DOHH2 (cell line): Measurements from ENCODE around the gene HIVEP3.

Experiments used
- H3F3A ChIP-seq: fragments of 200-600 bp; sonication (generic), shearing (Covaris generic); 2 replicates; pipeline ENCODE4 v1.6.0; 2016; ENCODE audit warnings: antibody characterized with exemption, mild to moderate bottlenecking; ENCODE audit not compliant: control insufficient read depth, insufficient read depth
- H3K27ac ChIP-seq: fragments of 200-600 bp; sonication (generic); 2 replicates; pipeline ENCODE4 v1.5.1; 2014; ENCODE audit warnings: low read depth, mild to moderate bottlenecking, low read length, moderate library complexity
- H3K27me3 ChIP-seq: fragments of 200-600 bp; sonication (generic); 2 replicates; pipeline ENCODE4 v1.6.1; 2014; ENCODE audit warnings: mild to moderate bottlenecking, low read length, mixed read lengths; ENCODE audit not compliant: control insufficient read depth
- H3K36me3 ChIP-seq: fragments of 200-600 bp; sonication (generic); 2 replicates; pipeline ENCODE4 v1.6.1; 2014; ENCODE audit warnings: mild to moderate bottlenecking, low read length, moderate library complexity, mixed read lengths; ENCODE audit not compliant: control insufficient read depth
- H3K4me1 ChIP-seq: fragments of 200-600 bp; sonication (generic); 2 replicates; pipeline ENCODE4 v1.6.1; 2014; ENCODE audit warnings: mild to moderate bottlenecking, low read length, mixed read lengths; ENCODE audit not compliant: control insufficient read depth
- H3K4me2 ChIP-seq: fragments of 200-600 bp; sonication (generic); 2 replicates; pipeline ENCODE4 v1.6.0; 2014; ENCODE audit warnings: mild to moderate bottlenecking, low read length, moderate library complexity
- H3K4me3 ChIP-seq: fragments of 200-600 bp; sonication (generic); 2 replicates; pipeline ENCODE4 v1.5.1; 2014; ENCODE audit warnings: mild to moderate bottlenecking, low read length, mixed read lengths
- H3K79me2 ChIP-seq: fragments of 200-600 bp; sonication (generic); 2 replicates; pipeline ENCODE4 v1.6.1; 2014; ENCODE audit warnings: mild to moderate bottlenecking, low read length, mixed read lengths; ENCODE audit not compliant: control insufficient read depth
- H3K9me2 ChIP-seq: fragments of 200-600 bp; sonication (generic); replicated peaks from 2 replicates; pipeline ENCODE4 v1.6.1; 2014; ENCODE audit warnings: mild to moderate bottlenecking, low read length, mixed read lengths; ENCODE audit not compliant: control insufficient read depth
- H3K9me3 ChIP-seq: fragments of 200-600 bp; sonication (generic); 2 replicates; pipeline ENCODE4 v1.6.1; 2014; ENCODE audit warnings: antibody characterized with exemption, low read length, mixed read lengths; ENCODE audit not compliant: control insufficient read depth, insufficient read depth
- H4K20me1 ChIP-seq: fragments of 200-600 bp; sonication (generic); 2 replicates; pipeline ENCODE4 v1.6.0; 2014; ENCODE audit warnings: low read depth, mild to moderate bottlenecking, antibody characterized with exemption, low read length, moderate library complexity; ENCODE audit not compliant: control insufficient read depth, insufficient read depth
- CTCF ChIP-seq: fragments of 200-600 bp; sonication (generic); IDR thresholded peaks from one replicate; pipeline ENCODE4 v1.5.1; 2014; ENCODE audit warnings: antibody characterized with exemption, mild to moderate bottlenecking, low read depth, low read length; ENCODE audit not compliant: poor library complexity, severe bottlenecking
- EZH2phosphoT487 ChIP-seq: fragments of 200-600 bp; sonication (generic); IDR thresholded peaks from 2 replicates; pipeline ENCODE4 v1.6.1; 2017; ENCODE audit warnings: borderline replicate concordance, mild to moderate bottlenecking, antibody characterized with exemption, low read length, moderate library complexity, mixed read lengths

HIVEP3 gene

GRCh38 chr1:41493117-41493536, 425.6 kb downstream of the HIVEP3 start:
- Histone ChIP-seq H3K9me2 (no peaks in the 10 kb centered on the region), H3K9me3 (no peaks in the 10 kb centered on the region), H3K4me2 (no peak overlapping the region), H3K4me3 (no peak overlapping the region), H4K20me1 (no peaks in the 10 kb centered on the region), H3F3A (no peaks in the 10 kb centered on the region), H3K27ac (no peak overlapping the region), H3K36me3 (no peaks in the 10 kb centered on the region), H3K79me2 (no peaks in the 10 kb centered on the region), H3K4me1 (no peaks in the 10 kb centered on the region), H3K27me3 (peaks cover 13% of the 10 kb centered on the region)
- TF ChIP-seq CTCF (no peak), EZH2phosphoT487 (no peak)

GRCh38 chr1:41492341-41492848, 426.3 kb downstream of the HIVEP3 start:
- Histone ChIP-seq H3K9me3 (no peaks in the 10 kb centered on the region), H3K36me3 (no peaks in the 10 kb centered on the region), H3K4me1 (no peaks in the 10 kb centered on the region), H3K9me2 (no peaks in the 10 kb centered on the region), H3K27ac (no peak overlapping the region), H4K20me1 (no peaks in the 10 kb centered on the region), H3K4me3 (no peak overlapping the region), H3K4me2 (no peak overlapping the region), H3K79me2 (no peaks in the 10 kb centered on the region), H3F3A (no peaks in the 10 kb centered on the region), H3K27me3 (peaks cover 20% of the 10 kb centered on the region)
- TF ChIP-seq CTCF (peak; percentile 90), EZH2phosphoT487 (no peak)

- Histone ChIP-seq H3K4me1 (0 out of 2 replicates have a peak, but pooled peaks cover 3% of the 10 kb centered on the region), H3F3A (no peaks in the 10 kb centered on the region), H3K4me3 (no peak overlapping the region), H3K9me2 (no peaks in the 10 kb centered on the region), H3K27me3 (peaks cover 33% of the 10 kb centered on the region), H3K9me3 (no peaks in the 10 kb centered on the region), H3K4me2 (no peak overlapping the region), H3K27ac (no peak overlapping the region), H4K20me1 (no peaks in the 10 kb centered on the region), H3K79me2 (no peaks in the 10 kb centered on the region), H3K36me3 (no peaks in the 10 kb centered on the region)
- TF ChIP-seq EZH2phosphoT487 (no peak), CTCF (no peak)
Measured at GRCh38 chr1:41490911-41491310, 427.8 kb downstream of the HIVEP3 start.
